Kidney glomerular epithelial cell (primary cell): ENCODE data around the gene PLB1.
A peak's percentile ranks its signal among the peaks of the same experiment; 100 is the strongest.
"Not testable (repeated sequence)": the region's sequence is repeated elsewhere in the genome, so short reads cannot be mapped to it uniquely, and the experiment has no call there.

Source experiments
- DNase-seq: peaks from one replicate; lab custom pipeline; 2025; lab: John Stamatoyannopoulos, UW

PLB1 gene

GRCh38 chr2:28538134-28538533 is 42.3 kb downstream of the PLB1 start:
- no peak for DNase-seq

GRCh38 chr2:28538652-28539051 is 42.8 kb downstream of the PLB1 start:
- DNase-seq: no peak

- DNase-seq: no peak
These were observed 43.3 kb downstream of the PLB1 start for GRCh38 chr2:28539118-28539541.

- DNase-seq: no peak
These were observed 47.6 kb downstream of the PLB1 start for GRCh38 chr2:28543316-28544035.

- DNase-seq: no peak
These were observed 48.1 kb downstream of the PLB1 start for GRCh38 chr2:28544036-28544346.

- no peak for DNase-seq
These were observed 48.6 kb downstream of the PLB1 start for GRCh38 chr2:28544405-28544921.

- no peak for DNase-seq
These were observed 49.2 kb downstream of the PLB1 start for GRCh38 chr2:28544922-28545589.

GRCh38 chr2:28545590-28546200 is 49.8 kb downstream of the PLB1 start:
- DNase-seq: no peak

- peak; percentile 53 for DNase-seq
These were observed 50.4 kb downstream of the PLB1 start for GRCh38 chr2:28546242-28546641.

GRCh38 chr2:28547223-28547860 is 51.5 kb downstream of the PLB1 start:
- no peak for DNase-seq

GRCh38 chr2:28547906-28548600 is 52.2 kb downstream of the PLB1 start:
- DNase-seq: no peak

- not testable (repeated sequence) for DNase-seq
These were observed 54.5 kb downstream of the PLB1 start for GRCh38 chr2:28550345-28550744.

- peak; percentile 15 for DNase-seq
These were observed 56.4 kb downstream of the PLB1 start for GRCh38 chr2:28552045-28552823.

- no peak for DNase-seq
These were observed 60.4 kb downstream of the PLB1 start for GRCh38 chr2:28556303-28556702.

GRCh38 chr2:28557389-28558131 is 61.7 kb downstream of the PLB1 start:
- no peak for DNase-seq

- no peak for DNase-seq
These were observed 62.4 kb downstream of the PLB1 start for GRCh38 chr2:28558158-28558820.

GRCh38 chr2:28558918-28559317 is 63.1 kb downstream of the PLB1 start:
- DNase-seq: no peak

GRCh38 chr2:28563869-28564268 is 68.0 kb downstream of the PLB1 start:
- DNase-seq: no peak

- no peak for DNase-seq
These were observed 68.5 kb downstream of the PLB1 start for GRCh38 chr2:28564346-28564745.

GRCh38 chr2:28565033-28565432 is 69.2 kb downstream of the PLB1 start:
- no peak for DNase-seq
